K562 (cell line): ENCODE results near the gene CMTM8. TPM values are rescaled to one million over a fixed set of nuclear protein-coding genes. Genes with fewer than 3 reads are reported as not detected.

Experiments
- ATAC-seq: fragments of 200-7000 bp; cut with Tn5 transposase; 3 replicates; pipeline ENCODE4 v1.9.1; 2020; ENCODE audit warnings: moderate library complexity
- BruUV-seq: library from RNA; stranded (reverse); fragments of 400-500 nt; replicated peaks from 2 replicates; lab custom pipeline; 2021; lab: Mats Ljungman, UMichigan
- CTCF ChIA-PET: fragments of 300-600 bp; formaldehyde crosslinking; extraction: SDS; loops from one replicate; lab custom pipeline; 2021; ENCODE audit warnings: low intra/inter-chr PET ratio; lab: Yijun Ruan, JAX
- POLR2A ChIA-PET: fragments of 300-600, 350-650 bp; sonication (Branson Sonifier 250); formaldehyde crosslinking; extraction: SDS; loops from one replicate; lab custom pipeline; 2021; ENCODE audit warnings: antibody characterized with exemption, inconsistent platforms; lab: Yijun Ruan, JAX
- DNase-seq, 4 experiments: peaks; one replicate each; pipeline versions ENCODE4 v3.0.0 to v3.0.0-alpha.2; 2011 to 2018; ENCODE audit warnings: low spot score in 3 of 4, mixed read lengths in 3 of 4; ENCODE audit errors: extremely low read depth in 1 of 4
- FAIRE-seq: peaks from 2 replicates; lab custom pipeline; 2011; peaks lifted over from hg19 to GRCh38; lab: Jason Lieb, UNC
- H2AFZ ChIP-seq: 2 replicates; pipeline ENCODE4 v1.6.0; 2011; ENCODE audit warnings: low read depth, low read length, control low read depth, inconsistent platforms
- H3K27ac ChIP-seq: fragments of 200-600 bp; 3 replicates; pipeline ENCODE4 v1.8.0; 2011; ENCODE audit warnings: low read depth, mild to moderate bottlenecking, control low read depth, inconsistent platforms, low read length, moderate library complexity, mixed read lengths; ENCODE audit errors: extremely low read depth
- H3K27me3 ChIP-seq, 2 experiments: fragments of 300-600 bp in 1 of 2; 2 replicates in 1 of 2; 3 replicates in 1 of 2; pipeline versions ENCODE4 v1.6.0 to v1.8.0; 2011; ENCODE audit warnings: inconsistent platforms in 2 of 2, low read length in 2 of 2, mild to moderate bottlenecking in 1 of 2, mixed read lengths in 1 of 2, moderate library complexity in 1 of 2; ENCODE audit not compliant: control insufficient read depth in 2 of 2, insufficient read depth in 2 of 2
- H3K36me3 ChIP-seq: fragments of 300-600 bp; 3 replicates; pipeline ENCODE4 v1.8.0; 2011; ENCODE audit warnings: mild to moderate bottlenecking, low read length, inconsistent platforms; ENCODE audit not compliant: control insufficient read depth, insufficient read depth
- H3K4me1 ChIP-seq, 2 experiments: fragments of 200-600 bp in 1 of 2; replicated peaks in 1 of 2; 2 replicates in 1 of 2; 3 replicates in 1 of 2; pipeline versions ENCODE4 v1.5.1 to v1.8.0; 2011; ENCODE audit warnings: inconsistent platforms in 2 of 2, low read length in 2 of 2, mild to moderate bottlenecking in 1 of 2, mixed read lengths in 1 of 2, moderate library complexity in 1 of 2; ENCODE audit not compliant: control insufficient read depth in 2 of 2, insufficient read depth in 2 of 2
- H3K4me2 ChIP-seq: 2 replicates; pipeline ENCODE4 v1.6.1; 2011; ENCODE audit warnings: low read length, control low read depth, inconsistent platforms, mixed read lengths; ENCODE audit not compliant: insufficient read depth
- H3K4me3 ChIP-seq: fragments of 200-600 bp; sonication (generic), shearing (Covaris generic); 2 replicates; pipeline ENCODE4 v1.5.1; 2016; ENCODE audit warnings: control low read depth, inconsistent platforms
- H3K79me2 ChIP-seq: fragments of 200-600 bp; 3 replicates; pipeline ENCODE4 v1.8.0; 2011; ENCODE audit warnings: low read length, inconsistent platforms; ENCODE audit not compliant: control insufficient read depth, insufficient read depth
- H3K9ac ChIP-seq, 2 experiments: 2 replicates each; pipeline versions ENCODE4 v1.6.0 to v1.6.1; 2011; ENCODE audit warnings: low read depth in 2 of 2, low read length in 2 of 2, control low read depth in 1 of 2, inconsistent platforms in 1 of 2, mild to moderate bottlenecking in 1 of 2, mixed read lengths in 1 of 2; ENCODE audit not compliant: insufficient read depth in 1 of 2
- H3K9me1 ChIP-seq: one replicate; pipeline ENCODE4 v1.6.0; 2011; ENCODE audit warnings: inconsistent platforms, mild to moderate bottlenecking, low read length, moderate library complexity; ENCODE audit not compliant: control insufficient read depth, insufficient read depth
- H3K9me3 ChIP-seq: replicated peaks from 2 replicates; pipeline ENCODE4 v1.5.1; 2011; ENCODE audit warnings: low read depth, low read length, inconsistent platforms; ENCODE audit not compliant: control insufficient read depth, insufficient read depth
- H4K20me1 ChIP-seq: replicated peaks from 2 replicates; pipeline ENCODE4 v1.6.1; 2011; ENCODE audit warnings: low read length, inconsistent platforms, mixed read lengths; ENCODE audit not compliant: control insufficient read depth, insufficient read depth
- ATF3 ChIP-seq, 2 experiments: fragments of 450-650 bp in 1 of 2; sonication (generic) in 1 of 2; formaldehyde crosslinking in 1 of 2; IDR thresholded peaks in 1 of 2; conservative IDR thresholded peaks in 1 of 2; 2 replicates each; pipeline versions ENCODE4 v1.6.1 to v1.8.1; 2016 to 2023; ENCODE audit warnings: mild to moderate bottlenecking in 2 of 2, moderate library complexity in 2 of 2, inconsistent platforms in 1 of 2, missing genetic modification reagents in 1 of 2
- CHD4 ChIP-seq: fragments of 200-600 bp; sonication (generic); IDR thresholded peaks from 3 replicates; pipeline ENCODE4 v1.6.1; 2012; ENCODE audit warnings: low read depth, mild to moderate bottlenecking, mixed read lengths, low read length, inconsistent platforms; ENCODE audit not compliant: insufficient read depth, insufficient replicate concordance, poor library complexity, severe bottlenecking
- FOS ChIP-seq: IDR thresholded peaks from 3 replicates; pipeline ENCODE4 v1.6.1; 2011; ENCODE audit not compliant: insufficient read length; ENCODE audit errors: extremely low read depth
- JUNB ChIP-seq: fragments of 450-650 bp; formaldehyde crosslinking; conservative IDR thresholded peaks from 2 replicates; pipeline ENCODE4 v1.4.0; 2020; ENCODE audit warnings: mild to moderate bottlenecking
- JUND ChIP-seq, 2 experiments: IDR thresholded peaks; 2 replicates in 1 of 2; 3 replicates in 1 of 2; pipeline ENCODE4 v1.6.1; 2011; ENCODE audit warnings: borderline replicate concordance in 2 of 2, low read depth in 2 of 2, low read length in 2 of 2, improper control_type of control experiment in 1 of 2, missing biosample characterization in 1 of 2, missing genetic modification characterization in 1 of 2, missing genetic modification reagents in 1 of 2
- MLX ChIP-seq, 2 experiments: fragments of 450-650 bp in 1 of 2; sonication (generic) in 1 of 2; formaldehyde crosslinking; conservative IDR thresholded peaks; 2 replicates each; pipeline versions ENCODE4 v1.4.0 to v1.8.1; 2020 to 2022; ENCODE audit warnings: mild to moderate bottlenecking in 1 of 2, missing genetic modification reagents in 1 of 2
- PRDM10 ChIP-seq: fragments of 450-650 bp; IDR thresholded peaks from 2 replicates; pipeline ENCODE4 v1.6.1; 2018; ENCODE audit not compliant: partially characterized antibody
- ZBTB11 ChIP-seq, 3 experiments: fragments of 200-800 bp in 1 of 3; fragments of 250-450 bp in 1 of 3; fragments of 450-650 bp in 1 of 3; sonication (Bioruptor Pico) in 1 of 3; sonication (Bioruptor generic) in 1 of 3; formaldehyde crosslinking in 1 of 3; IDR thresholded peaks; 2 replicates each; pipeline versions ENCODE4 v1.6.1 to v1.8.0; 2016 to 2022; ENCODE audit warnings: mild to moderate bottlenecking in 2 of 3, missing genetic modification characterization in 2 of 3, missing compliant biosample characterization in 1 of 3, moderate library complexity in 1 of 3
- ZNF444 ChIP-seq: fragments of 250-450 bp; sonication (Bioruptor Pico); IDR thresholded peaks from 2 replicates; pipeline ENCODE4 v1.4.0; 2020; ENCODE audit warnings: mild to moderate bottlenecking, moderate library complexity
- in situ Hi-C: fragments of 300-500 bp; cut with MboI; formaldehyde crosslinking; loops from 4 replicates; pipeline ENCODE4 v1.15.0; 2018; ENCODE audit warnings: inconsistent platforms, mixed read lengths
- intact Hi-C: fragments of 100-400 bp; cut with micrococcal nuclease; formaldehyde crosslinking; loops from 2 replicates; pipeline ENCODE4 v1.14.2; 2022
- polyA plus RNA-seq, 8 experiments: library from polyadenylated mRNA; depleted of rRNA in 4 of 8; stranded (reverse) in 5 of 8; unstranded in 3 of 8; fragments of >200 nt; fragmentation: Nextera tagmentation in 2 of 8; fragmentation: Illumina TruSeq in 1 of 8; extraction: Ambion mirVana in 2 of 8; extraction: Trizol in 1 of 8; gene quantifications; 2 replicates each; pipeline versions ENCODE4 v1.2.1 to v1.2.3, GENCODE V29; 2011 to 2014; ENCODE audit warnings: inconsistent platforms in 1 of 8, missing spikeins in 1 of 8
- total RNA-seq, 7 experiments: library from RNA; depleted of rRNA in 6 of 7; stranded (reverse); fragments of >200 nt in 6 of 7; fragmentation: Illumina TruSeq in 2 of 7; extraction: Trizol in 2 of 7; gene quantifications; 2 replicates each; pipeline versions ENCODE4 v1.2.1 to v1.2.3, GENCODE V29; 2011 to 2021; ENCODE audit warnings: low replicate concordance in 1 of 7

The CMTM8 gene
- total and polyA plus RNA-seq, 9 of the 15 experiments (the other 6 are each of a cell fraction or from before 2014, with no cell fraction given), result not detected

GRCh38 chr3:32202496-32202895 is 36.0 kb upstream of the CMTM8 start (continued):
- no peak for TF ChIP-seq MLX (CRISPR knock-in tag; conservative IDR thresholded peaks at IDR 0.05)
- TF ChIP-seq CHD4, result no peak

- ATAC-seq (no peak), FAIRE-seq (no peak), DNase-seq (no peak)
- CTCF ChIA-PET, result interaction anchor here (0.6 to 0.7 kb wide), 2 partner anchors 9 to 195 kb away, joined by 3 to 4 read pairs; no protein-coding TSS in a partner anchor
- H3K9ac ChIP-seq, result no peak overlapping the region
- no TSS peak for BruUV-seq
- no peak overlapping the region for H3K27ac ChIP-seq
- in situ Hi-C loops (no loop called here), intact Hi-C loops (no loop called here)
- no peaks in the 10 kb centered on the region for H3K9me3 ChIP-seq
- no peak overlapping the region for H2AFZ ChIP-seq
- no peak overlapping the region for H3K4me3 ChIP-seq
- no peaks in the 10 kb centered on the region for H3K79me2 ChIP-seq
- no peaks in the 10 kb centered on the region for H3K36me3 ChIP-seq
- H3K27me3 ChIP-seq, result peaks cover 3 to 22% of the 10 kb centered on the region in 2 experiments; a peak in 3 of 5 replicates
- no peak overlapping the region for H3K4me2 ChIP-seq
- POLR2A ChIA-PET, result no interaction called here
- H3K4me1 ChIP-seq, result no peaks in the 10 kb centered on the region
- H4K20me1 ChIP-seq, result no peaks in the 10 kb centered on the region
- no peaks in the 10 kb centered on the region for H3K9me1 ChIP-seq
- no peak for TF ChIP-seq PRDM10
- peak; percentile 3 for TF ChIP-seq FOS
- no peak for TF ChIP-seq ZBTB11 (CRISPR knock-in tag; IDR thresholded peaks at IDR 0.05)
- TF ChIP-seq ATF3 (IDR thresholded peaks at IDR 0.05), result peak; percentile 70
- no peak for TF ChIP-seq ATF3 (CRISPR knock-in tag; conservative IDR thresholded peaks at IDR 0.05)
- peak; percentile 80 for TF ChIP-seq JUND (IDR thresholded peaks at IDR 0.05; ENCODE audit: borderline replicate concordance, low read depth, low read length)
- peak; percentile 89 for TF ChIP-seq JUND (tag; IDR thresholded peaks at IDR 0.05; ENCODE audit: borderline replicate concordance, low read depth, low read length)
- TF ChIP-seq JUNB (CRISPR knock-in tag), result 0 out of 2 replicates have a peak, but pooled peaks have one; percentile 34
- TF ChIP-seq ZNF444 (CRISPR knock-in tag), result no peak
Observed at GRCh38 chr3:32203854-32204253, 34.6 kb upstream of the CMTM8 start.
